Hematopoietic multipotent progenitor cell treated with erythropoietin and hydrocortisone succinate and interleukin-3 and kit ligand, for 17 days (in vitro differentiated cells): Measurements from ENCODE around the gene CRAMP1.
"Not testable (repeated sequence)": the region's sequence is repeated elsewhere in the genome, so short reads cannot be mapped to it uniquely, and the experiment has no call there.

Source experiments
- DNase-seq: peaks from one replicate; pipeline ENCODE4 v3.0.0-alpha.2; 2015; ENCODE audit warnings: low spot score

The CRAMP1 gene

DNA sequence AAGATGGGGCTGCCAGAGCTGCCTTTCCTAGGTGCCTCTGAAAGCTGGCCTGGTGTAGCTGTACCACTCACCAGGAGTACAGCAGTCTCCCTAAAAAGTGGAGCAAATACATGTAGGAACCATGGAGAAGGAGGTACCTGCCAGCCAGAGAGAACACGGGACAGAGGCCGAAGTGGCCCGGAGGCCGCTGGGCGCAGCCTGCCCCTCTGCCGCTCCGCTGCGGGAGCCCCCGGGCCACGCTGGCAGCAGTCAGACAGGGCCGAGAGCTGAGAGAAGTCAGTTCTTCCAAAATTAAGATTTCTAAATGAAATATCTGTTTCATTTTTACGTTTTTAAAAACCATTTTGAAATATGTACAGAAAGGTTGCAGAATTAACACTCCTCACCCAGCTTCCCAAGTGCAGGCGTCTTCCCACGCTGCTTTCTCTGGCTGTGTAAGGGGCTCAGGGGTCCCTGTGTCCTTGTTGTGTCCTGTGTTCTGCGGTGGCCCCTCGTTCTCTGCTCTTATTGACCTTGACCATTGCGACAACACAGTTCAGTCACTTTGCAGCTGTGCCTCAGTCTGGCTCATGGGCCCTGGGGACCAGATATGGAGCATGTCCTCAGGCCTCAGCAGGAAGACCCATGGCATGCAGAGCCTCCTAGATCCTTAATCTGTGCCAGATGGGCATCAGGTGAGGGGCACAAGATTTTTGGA is 98.8 kb downstream of the CRAMP1 start:
- DNase-seq, result no peak

DNA sequence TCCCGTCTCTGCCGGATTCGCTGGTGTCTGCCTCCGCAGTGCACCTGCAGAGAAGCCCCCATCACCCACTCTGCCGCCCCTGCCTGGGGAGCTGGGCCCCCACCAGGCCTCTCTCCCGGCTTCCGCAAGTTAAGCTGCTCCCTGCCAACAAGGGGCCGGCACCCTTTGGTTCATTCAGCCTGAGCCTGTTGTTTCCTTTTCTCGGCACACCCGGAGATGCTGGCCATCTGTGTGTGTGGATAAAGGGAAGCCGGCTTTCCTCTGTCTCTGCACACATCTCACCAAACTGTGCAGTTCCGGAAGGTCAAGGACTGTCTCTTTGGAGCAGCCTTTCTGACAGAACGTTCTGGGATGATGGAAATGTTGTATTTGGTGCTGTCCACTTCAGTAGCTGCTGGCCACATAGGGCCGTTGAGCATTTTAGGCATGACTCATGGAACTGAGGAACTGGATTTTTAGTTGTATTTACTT is 100.7 kb downstream of the CRAMP1 start:
- DNase-seq, result no peak

DNA sequence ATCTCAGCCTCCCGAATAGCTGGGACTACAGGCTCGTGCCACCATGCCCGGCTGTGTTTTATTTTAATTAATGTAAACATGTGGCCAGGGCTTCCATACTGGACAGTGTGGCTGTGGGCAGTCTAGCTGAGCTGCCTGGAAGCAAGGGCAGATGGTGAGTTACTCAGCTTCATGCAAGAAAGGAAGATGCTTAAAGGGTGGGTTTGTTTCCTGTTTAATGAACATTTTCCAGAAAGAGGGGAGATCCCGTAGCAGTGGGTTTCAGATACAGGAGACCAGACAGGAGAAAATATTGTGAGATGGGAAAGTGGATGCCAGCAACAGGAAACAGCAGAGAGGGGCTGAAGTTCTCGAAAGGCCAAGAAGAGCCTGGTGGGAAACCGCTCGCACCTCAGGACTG is 101.2 kb downstream of the CRAMP1 start:
- DNase-seq, result no peak

DNA sequence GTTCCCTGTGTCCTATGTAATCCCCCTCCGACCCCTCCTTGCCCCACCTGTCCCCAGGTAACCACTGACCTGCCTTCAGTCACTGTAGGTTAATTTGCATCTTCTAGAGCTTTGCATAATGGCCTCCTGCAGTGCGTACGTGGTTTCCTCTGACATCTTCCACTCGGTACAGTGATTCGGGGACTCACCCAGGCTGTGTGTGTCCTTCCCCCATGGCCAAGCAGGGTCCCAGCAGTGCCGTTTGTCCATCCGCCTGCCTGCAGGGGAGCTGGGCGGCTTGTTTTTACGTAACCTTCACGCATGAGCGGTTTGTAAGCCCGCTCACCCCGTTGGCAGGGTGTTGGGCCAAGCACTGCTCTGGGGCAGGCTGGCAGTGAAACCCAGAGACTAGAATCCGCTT is 101.8 kb downstream of the CRAMP1 start:
- DNase-seq, result no peak

DNA sequence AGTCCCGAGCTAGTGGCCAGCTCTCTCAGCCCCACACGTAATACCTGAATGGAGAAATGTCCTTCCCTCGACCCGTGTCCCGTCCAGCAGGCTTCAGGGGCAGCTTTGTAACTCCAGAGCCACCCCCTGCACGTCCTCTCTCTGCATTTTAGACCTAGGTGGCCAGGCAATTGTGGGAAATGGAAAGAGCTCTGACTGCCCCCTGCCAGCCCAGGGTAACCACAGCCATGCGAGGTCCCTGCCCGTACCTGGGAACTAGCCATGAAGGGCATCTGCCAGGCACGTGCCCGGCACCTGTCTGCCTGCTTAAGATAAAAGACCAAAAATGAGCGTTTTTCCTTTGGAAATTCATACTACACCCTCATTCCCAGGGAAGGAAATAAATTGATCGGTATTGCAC is 103.1 kb downstream of the CRAMP1 start:
- DNase-seq, result no peak

DNA sequence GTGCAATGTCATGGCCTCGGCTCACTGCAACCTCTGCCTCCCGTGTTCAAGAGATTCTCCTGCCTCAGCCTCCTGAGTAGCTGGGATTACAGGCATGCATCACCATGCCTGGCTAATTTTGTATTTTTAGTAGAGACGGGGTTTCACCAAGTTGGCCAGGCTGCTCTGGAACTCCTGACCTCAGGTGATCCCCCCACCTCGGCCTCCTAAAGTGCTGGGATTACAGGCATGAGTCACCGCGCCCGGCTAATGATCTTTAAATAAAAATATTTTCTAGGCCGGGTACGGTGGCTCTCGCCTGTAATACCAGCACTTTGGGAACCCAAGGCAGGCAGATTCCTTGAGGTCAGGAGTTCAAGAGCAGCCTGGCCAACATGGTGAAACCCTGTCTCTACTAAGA is 106.1 kb downstream of the CRAMP1 start:
- DNase-seq, result not testable (repeated sequence)

DNA sequence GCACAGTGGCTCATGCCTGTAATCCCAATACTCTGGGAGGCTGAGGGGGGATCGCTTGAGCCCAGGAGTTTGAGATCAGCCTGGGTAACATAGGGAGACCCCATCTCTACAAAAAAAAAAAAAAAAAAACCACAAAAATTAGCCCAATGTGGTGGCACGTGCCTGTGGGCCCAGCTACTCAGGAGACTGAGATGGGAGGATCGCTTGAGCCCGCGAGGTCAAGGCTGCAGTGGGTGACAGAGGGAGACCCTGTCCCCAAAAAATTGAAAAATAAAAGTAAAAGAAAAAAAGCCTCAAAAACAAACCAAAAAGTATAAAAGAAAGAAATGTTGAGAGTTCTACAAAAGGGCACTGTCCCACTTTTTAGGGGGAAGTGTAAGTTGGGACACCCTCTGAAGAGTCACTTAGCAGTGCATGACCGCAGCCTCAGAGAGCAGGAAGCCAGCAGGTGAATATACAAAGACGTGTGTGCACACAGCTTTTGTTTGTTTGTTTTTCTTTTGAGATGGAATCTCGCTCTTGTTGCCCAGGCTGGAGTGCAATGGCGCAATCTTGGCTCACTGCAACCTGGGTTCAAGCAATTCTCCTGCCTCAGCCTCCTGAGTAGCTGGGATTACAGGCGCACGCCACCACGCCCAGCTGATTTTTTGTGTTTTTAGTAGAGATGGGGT is 107.5 kb downstream of the CRAMP1 start:
- DNase-seq, result not testable (repeated sequence)

DNA sequence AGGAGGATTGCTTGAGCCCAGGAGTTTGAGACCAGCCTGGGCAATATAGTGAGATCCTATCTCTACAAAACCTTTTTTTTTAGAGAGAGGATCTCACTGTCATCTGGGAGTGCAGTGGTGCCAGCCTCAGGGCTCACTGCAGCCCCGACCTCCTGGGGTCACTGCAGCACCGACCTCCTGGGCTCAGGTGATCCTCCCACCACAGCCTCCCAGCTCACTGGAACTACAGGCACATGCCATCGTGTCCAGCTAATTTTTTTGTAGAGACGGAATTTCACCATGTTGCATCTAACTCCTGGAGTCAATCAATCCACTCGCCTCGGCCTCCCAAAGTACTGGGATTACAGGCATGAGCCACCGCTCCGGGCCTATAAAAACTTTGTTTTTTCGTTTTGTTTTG is 109.2 kb downstream of the CRAMP1 start:
- no peak for DNase-seq

DNA sequence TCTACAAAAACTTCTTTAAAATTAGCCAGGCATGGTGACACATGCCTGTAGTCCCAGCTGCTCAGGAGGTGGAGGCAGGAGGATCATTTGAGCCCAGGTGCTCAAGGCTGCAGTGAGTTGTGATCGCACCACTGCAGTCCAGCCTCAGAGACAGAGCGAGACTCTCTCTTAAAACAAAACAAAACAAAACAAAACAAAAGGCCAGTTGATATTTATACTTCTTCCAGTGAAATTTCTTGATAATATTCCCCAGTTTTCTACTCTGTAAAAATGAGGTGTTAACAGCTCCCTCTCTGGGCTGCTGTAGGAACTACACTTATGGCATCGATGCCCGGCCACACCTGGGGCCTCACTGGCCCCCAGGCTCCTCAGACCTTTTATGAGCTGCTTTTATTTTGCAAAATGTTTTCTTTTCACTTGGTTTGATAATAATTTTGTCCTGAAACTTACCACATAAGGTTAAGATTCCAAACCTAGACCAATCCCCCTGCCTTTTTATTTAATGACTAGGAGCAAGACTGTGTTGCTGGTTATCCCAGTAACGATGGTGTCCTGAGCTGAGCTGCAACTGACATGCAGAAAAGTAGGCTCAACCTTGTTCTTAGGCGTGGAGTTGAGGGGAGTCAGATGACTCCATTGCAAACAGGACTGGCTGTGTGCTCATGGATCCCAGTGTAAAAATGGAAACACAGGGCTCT is 111.4 kb downstream of the CRAMP1 start:
- peak; percentile 69 for DNase-seq

DNA sequence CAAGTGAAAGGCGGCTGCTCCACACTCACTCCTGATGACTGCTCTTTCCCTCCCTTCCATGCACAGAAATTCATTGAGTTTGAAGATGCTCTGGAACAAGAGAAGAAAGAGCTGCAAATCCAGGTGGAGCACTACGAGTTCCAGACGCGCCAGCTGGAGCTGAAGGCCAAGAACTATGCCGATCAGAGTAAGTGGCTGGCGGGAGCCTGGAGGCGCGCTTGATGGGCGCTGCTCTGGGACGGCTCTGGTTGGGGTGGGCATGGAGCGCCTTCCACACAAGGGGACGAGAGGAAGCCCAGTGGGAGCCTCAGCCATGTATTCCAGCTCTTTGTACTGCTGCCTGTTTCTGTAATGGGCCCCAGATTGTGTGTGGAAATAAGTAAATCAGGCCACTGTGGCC is 112.3 kb downstream of the CRAMP1 start:
- no peak for DNase-seq

DNA sequence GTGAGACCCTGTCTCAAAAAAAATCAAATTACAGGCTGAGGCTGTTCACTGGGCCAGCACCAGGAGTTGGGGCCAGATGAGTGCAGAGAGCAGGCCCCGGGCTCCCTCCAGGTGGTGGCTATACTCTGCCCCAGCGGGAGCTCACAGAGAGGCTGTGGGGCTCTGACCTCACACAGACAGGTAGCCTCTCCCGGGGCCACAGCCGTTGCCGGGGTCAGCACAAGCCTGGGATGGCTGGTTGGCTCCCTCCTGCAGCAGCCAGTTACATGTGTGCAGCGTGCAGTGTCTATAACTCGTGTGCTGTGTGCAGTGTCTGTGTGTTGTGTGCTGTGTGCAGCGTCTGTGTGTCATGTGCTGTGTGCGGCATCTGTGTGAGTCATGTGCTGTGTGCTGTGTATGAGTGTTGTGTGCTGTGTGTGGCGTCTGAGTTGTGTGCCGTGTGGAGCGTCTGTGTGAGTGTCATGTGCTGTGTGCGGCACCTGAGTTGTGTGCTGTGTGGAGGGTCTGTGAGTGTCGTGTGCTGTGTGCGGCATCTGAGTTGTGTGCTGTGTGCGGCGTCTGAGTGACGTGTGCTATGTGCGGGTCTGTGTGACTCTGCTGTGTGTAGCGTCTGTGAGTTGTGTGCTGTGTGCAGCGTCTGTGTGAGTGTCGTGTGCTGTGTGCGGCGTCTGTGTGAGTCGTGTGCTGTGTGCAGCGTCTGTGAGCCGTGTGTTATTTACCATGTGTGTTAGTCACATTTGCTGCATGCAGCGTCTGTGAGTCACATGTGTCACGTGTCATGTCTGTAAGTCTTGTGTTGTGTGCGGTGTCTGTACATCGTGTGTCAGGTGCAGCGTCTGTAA is 114.7 kb downstream of the CRAMP1 start:
- no peak for DNase-seq
